Measurements from ENCODE around the gene PKN1. TPM values are rescaled to one million over a fixed set of nuclear protein-coding genes. Genes with fewer than 3 reads are reported as not detected.

Gene PKN1
- polyA plus RNA-seq, 1 donor (not counting 4 experiments of a cell fraction or from before 2014, with no cell fraction given), result 0.62 TPM

DNA sequence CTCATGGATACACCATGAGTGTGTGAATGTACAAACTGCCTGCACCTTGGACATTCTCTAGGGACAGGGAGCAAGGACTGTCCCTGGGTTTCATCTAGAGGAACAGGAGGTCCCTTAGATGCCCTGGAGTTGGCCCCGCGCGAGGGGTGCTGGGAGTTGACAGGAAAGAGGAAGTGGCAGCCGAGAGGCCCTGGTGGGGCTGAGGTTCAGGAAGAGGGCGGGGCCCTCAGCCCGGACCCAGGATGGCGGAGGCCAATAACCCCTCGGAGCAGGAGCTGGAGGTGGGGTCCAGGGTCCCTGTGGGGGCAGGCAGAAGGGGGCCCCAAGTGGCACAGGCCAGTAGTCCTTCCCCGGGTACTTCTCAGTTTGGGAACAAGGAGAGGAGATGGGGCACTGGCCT is 6.9 kb downstream of the PKN1 start:
- Histone ChIP-seq H3K9me3 (ENCODE audit: control insufficient read depth, low read depth, low read length) (no peaks in the 10 kb centered on the region), H3K9me1 (ENCODE audit: control insufficient read depth, extremely low read depth, insufficient read depth, low read length) (no peaks in the 10 kb centered on the region), H4K20me1 (ENCODE audit: control insufficient read depth, extremely low read depth, insufficient read depth, low read length) (no peaks in the 10 kb centered on the region), H3K4me3 (ENCODE audit: control insufficient read depth in 2 of 3, extremely low read depth in 1 of 3, insufficient read depth in 2 of 3, low read depth in 1 of 3, low read length in 3 of 3) (no peak overlapping the region), H3K4me1 (ENCODE audit: control insufficient read depth, extremely low read depth, insufficient read depth, low read length) (no peaks in the 10 kb centered on the region), H3K9ac (ENCODE audit: control insufficient read depth, extremely low read depth, insufficient read depth, low read length) (no peak overlapping the region), H3K27ac (ENCODE audit: control insufficient read depth, insufficient read depth, low read length) (no peak overlapping the region), H3K36me3 (ENCODE audit: control insufficient read depth in 2 of 2, extremely low read depth in 1 of 2, insufficient read depth in 2 of 2, low read length in 2 of 2) (no peaks in the 10 kb centered on the region), H3K27me3 (ENCODE audit: control insufficient read depth, extremely low read depth, insufficient read depth, low read length) (no peaks in the 10 kb centered on the region), H2AFZ (ENCODE audit: control insufficient read depth, low read length) (no peak overlapping the region), H3K4me2 (ENCODE audit: control insufficient read depth, extremely low read depth, insufficient read depth, low read depth, low read length) (no peak overlapping the region), H3K79me2 (ENCODE audit: control insufficient read depth, insufficient read depth, low read length) (no peaks in the 10 kb centered on the region)
- dilution Hi-C loops (cut with MboI; ENCODE audit: extremely low pct_ligation_motif_present, low sequenced_read_pairs), result no loop called here
- no peak for DNase-seq (ENCODE audit: low read depth, low spot score)
- no peak for FAIRE-seq
- no peak for TF ChIP-seq EZH2 (IDR thresholded peaks at IDR 0.05; ENCODE audit: low read length)
- TF ChIP-seq, protein P1, sequence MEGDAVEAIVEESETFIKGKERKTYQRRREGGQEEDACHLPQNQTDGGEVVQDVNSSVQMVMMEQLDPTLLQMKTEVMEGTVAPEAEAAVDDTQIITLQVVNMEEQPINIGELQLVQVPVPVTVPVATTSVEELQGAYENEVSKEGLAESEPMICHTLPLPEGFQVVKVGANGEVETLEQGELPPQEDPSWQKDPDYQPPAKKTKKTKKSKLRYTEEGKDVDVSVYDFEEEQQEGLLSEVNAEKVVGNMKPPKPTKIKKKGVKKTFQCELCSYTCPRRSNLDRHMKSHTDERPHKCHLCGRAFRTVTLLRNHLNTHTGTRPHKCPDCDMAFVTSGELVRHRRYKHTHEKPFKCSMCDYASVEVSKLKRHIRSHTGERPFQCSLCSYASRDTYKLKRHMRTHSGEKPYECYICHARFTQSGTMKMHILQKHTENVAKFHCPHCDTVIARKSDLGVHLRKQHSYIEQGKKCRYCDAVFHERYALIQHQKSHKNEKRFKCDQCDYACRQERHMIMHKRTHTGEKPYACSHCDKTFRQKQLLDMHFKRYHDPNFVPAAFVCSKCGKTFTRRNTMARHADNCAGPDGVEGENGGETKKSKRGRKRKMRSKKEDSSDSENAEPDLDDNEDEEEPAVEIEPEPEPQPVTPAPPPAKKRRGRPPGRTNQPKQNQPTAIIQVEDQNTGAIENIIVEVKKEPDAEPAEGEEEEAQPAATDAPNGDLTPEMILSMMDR (optimal IDR thresholded peaks at IDR 0.05 in 1 of 3, IDR thresholded peaks at IDR 0.05 in 1 of 3, conservative IDR thresholded peaks at IDR 0.05 in 1 of 3; ENCODE audit: extremely low read depth in 1 of 3, insufficient read depth in 2 of 3, low read length in 3 of 3), result no peak

DNA sequence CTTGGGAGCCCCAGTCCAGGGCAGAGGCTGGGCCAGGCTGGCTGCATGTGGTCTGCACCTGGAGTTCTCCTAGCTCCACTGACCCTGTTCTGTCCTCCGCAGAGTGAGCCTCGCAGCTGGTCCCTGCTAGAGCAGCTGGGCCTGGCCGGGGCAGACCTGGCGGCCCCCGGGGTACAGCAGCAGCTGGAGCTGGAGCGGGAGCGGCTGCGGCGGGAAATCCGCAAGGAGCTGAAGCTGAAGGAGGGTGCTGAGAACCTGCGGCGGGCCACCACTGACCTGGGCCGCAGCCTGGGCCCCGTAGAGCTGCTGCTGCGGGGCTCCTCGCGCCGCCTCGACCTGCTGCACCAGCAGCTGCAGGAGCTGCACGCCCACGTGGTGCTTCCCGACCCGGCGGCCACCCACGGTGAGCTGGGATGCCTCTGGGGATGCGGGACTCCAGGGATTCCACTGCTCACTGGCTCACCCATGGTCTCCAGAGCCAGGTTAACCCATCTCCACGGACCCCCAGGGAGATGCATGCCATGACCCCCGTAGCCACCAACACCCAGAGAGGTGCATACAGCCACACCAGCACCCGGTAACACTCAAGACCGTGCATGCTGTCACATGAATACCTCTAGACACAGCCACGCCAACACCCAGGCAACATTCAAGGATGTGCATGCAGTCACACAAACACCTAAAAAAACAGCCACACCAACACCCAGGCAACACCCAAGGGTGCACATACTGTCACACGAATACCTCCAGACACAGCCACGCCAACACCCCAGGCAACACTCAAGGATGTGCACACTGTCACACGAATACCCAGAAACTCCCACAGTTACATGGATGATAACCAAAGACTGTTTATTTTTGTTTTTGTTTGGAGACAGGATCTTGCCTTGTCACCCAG is 8.2 kb downstream of the PKN1 start:
- Histone ChIP-seq H3K9me1 (ENCODE audit: control insufficient read depth, extremely low read depth, insufficient read depth, low read length) (no peaks in the 10 kb centered on the region), H4K20me1 (ENCODE audit: control insufficient read depth, extremely low read depth, insufficient read depth, low read length) (no peaks in the 10 kb centered on the region), H3K4me2 (ENCODE audit: control insufficient read depth, extremely low read depth, insufficient read depth, low read depth, low read length) (no peak overlapping the region), H3K9me3 (ENCODE audit: control insufficient read depth, low read depth, low read length) (no peaks in the 10 kb centered on the region), H3K27me3 (ENCODE audit: control insufficient read depth, extremely low read depth, insufficient read depth, low read length) (no peaks in the 10 kb centered on the region), H3K4me1 (ENCODE audit: control insufficient read depth, extremely low read depth, insufficient read depth, low read length) (no peaks in the 10 kb centered on the region), H3K27ac (ENCODE audit: control insufficient read depth, insufficient read depth, low read length) (no peak overlapping the region), H2AFZ (ENCODE audit: control insufficient read depth, low read length) (no peak overlapping the region), H3K79me2 (ENCODE audit: control insufficient read depth, insufficient read depth, low read length) (no peaks in the 10 kb centered on the region), H3K4me3 (ENCODE audit: control insufficient read depth in 2 of 3, extremely low read depth in 1 of 3, insufficient read depth in 2 of 3, low read depth in 1 of 3, low read length in 3 of 3) (no peak overlapping the region), H3K36me3 (ENCODE audit: control insufficient read depth in 2 of 2, extremely low read depth in 1 of 2, insufficient read depth in 2 of 2, low read length in 2 of 2) (no peaks in the 10 kb centered on the region), H3K9ac (ENCODE audit: control insufficient read depth, extremely low read depth, insufficient read depth, low read length) (no peak overlapping the region)
- dilution Hi-C loops (cut with MboI; ENCODE audit: extremely low pct_ligation_motif_present, low sequenced_read_pairs), result no loop called here
- DNase-seq (ENCODE audit: low read depth, low spot score) (no peak), FAIRE-seq (no peak)
- TF ChIP-seq EZH2 (IDR thresholded peaks at IDR 0.05; ENCODE audit: low read length), result no peak
- TF ChIP-seq, protein P1 (optimal IDR thresholded peaks at IDR 0.05 in 1 of 3, IDR thresholded peaks at IDR 0.05 in 1 of 3, conservative IDR thresholded peaks at IDR 0.05 in 1 of 3; ENCODE audit: extremely low read depth in 1 of 3, insufficient read depth in 2 of 3, low read length in 3 of 3), result no peak
